Colonic mucosa (tissue), 4 donors: ENCODE results near the gene PREX1. TPM values are rescaled to one million over a fixed set of nuclear protein-coding genes. Genes with fewer than 3 reads are reported as not detected.

Source experiments
- DNase-seq: peaks from one replicate; pipeline ENCODE4 v3.0.0-alpha.2; 2020
- H3K27ac ChIP-seq: fragments of 200-600 bp; one replicate; pipeline ENCODE4 v1.8.0; 2021
- H3K27me3 ChIP-seq: fragments of 200-600 bp; one replicate; pipeline ENCODE4 v1.8.0; 2021
- H3K36me3 ChIP-seq: fragments of 200-600 bp; one replicate; pipeline ENCODE4 v1.8.0; 2021
- H3K4me1 ChIP-seq: fragments of 200-600 bp; one replicate; pipeline ENCODE4 v1.8.0; 2021; ENCODE audit warnings: mild to moderate bottlenecking
- H3K4me3 ChIP-seq: fragments of 200-600 bp; one replicate; pipeline ENCODE4 v1.8.0; 2021
- H3K9ac ChIP-seq, 2 donors: one replicate each; pipeline ENCODE4 v1.7.0; 2013; ENCODE audit warnings: control low read depth in 2 of 2, low read depth in 2 of 2, low read length in 2 of 2
- H3K9me3 ChIP-seq: fragments of 200-600 bp; one replicate; pipeline ENCODE4 v1.8.0; 2021
- CTCF ChIP-seq: fragments of 200-600 bp; IDR thresholded peaks from one replicate; pipeline ENCODE4 v1.8.0; 2022; ENCODE audit warnings: antibody characterized with exemption, mild to moderate bottlenecking
- intact Hi-C: fragments of 100-400 bp; cut with DNase I; formaldehyde crosslinking; loops from one replicate; pipeline ENCODE4 v1.14.1; 2022
- total RNA-seq, 2 donors: library from RNA; stranded (reverse); fragmentation: NEBNext Ultra II Directional in 1 of 2; extraction: Animal tissue kit (Norgen Biotek cat#: 25700) in 1 of 2; gene quantifications; one replicate each; pipeline ENCODE4 v1.2.1, GENCODE V29; 2021
- donor health status: healthy.
- donor health status: DM: no; HTN: no; CAD: no.
- donor health status: DM: no; HTN: no; CAD: no.

PREX1 gene
- total RNA-seq, 2 donors from 2014 or later, result 7.2 to 24.6 TPM

GRCh38 chr20:48832405-48832730, 4.6 kb upstream of the PREX1 start:
- intact Hi-C loops, result no loop called here
- Histone ChIP-seq H3K4me3 (no peak overlapping the region), H3K4me1 (no peaks in the 10 kb centered on the region), H3K27ac (no peak overlapping the region), H3K9me3 (no peaks in the 10 kb centered on the region), H3K27me3 (peaks cover 4% of the 10 kb centered on the region), H3K36me3 (no peaks in the 10 kb centered on the region), H3K9ac (no peak overlapping the region)
- DNase-seq, result no peak
- no peak for TF ChIP-seq CTCF

GRCh38 chr20:48831718-48832404, 4.1 kb upstream of the PREX1 start:
- H3K27me3 ChIP-seq, result peaks cover 9% of the 10 kb centered on the region
- no peak overlapping the region for H3K27ac ChIP-seq
- intact Hi-C loops, result no loop called here
- no peaks in the 10 kb centered on the region for H3K36me3 ChIP-seq
- no peak overlapping the region for H3K9ac ChIP-seq
- no peak for TF ChIP-seq CTCF
- no peak overlapping the region for H3K4me3 ChIP-seq
- peak; percentile 41 for DNase-seq
- no peaks in the 10 kb centered on the region for H3K9me3 ChIP-seq
- no peaks in the 10 kb centered on the region for H3K4me1 ChIP-seq

- intact Hi-C loops, result no loop called here
- Histone ChIP-seq H3K9ac (no peak overlapping the region), H3K4me3 (no peak overlapping the region), H3K27me3 (peaks cover 12% of the 10 kb centered on the region), H3K9me3 (no peaks in the 10 kb centered on the region), H3K36me3 (no peaks in the 10 kb centered on the region), H3K27ac (no peak overlapping the region), H3K4me1 (no peaks in the 10 kb centered on the region)
- no peak for DNase-seq
- TF ChIP-seq CTCF, result no peak
Observed at GRCh38 chr20:48830826-48831318, 3.1 kb upstream of the PREX1 start.

GRCh38 chr20:48829940-48830339, 2.1 kb upstream of the PREX1 start:
- H3K4me1 ChIP-seq, result no peaks in the 10 kb centered on the region
- H3K27ac ChIP-seq, result no peak overlapping the region
- H3K4me3 ChIP-seq, result no peak overlapping the region
- DNase-seq, result no peak
- TF ChIP-seq CTCF, result no peak
- no peaks in the 10 kb centered on the region for H3K9me3 ChIP-seq
- intact Hi-C loops, result no loop called here
- H3K36me3 ChIP-seq, result no peaks in the 10 kb centered on the region
- H3K27me3 ChIP-seq, result peaks cover 12% of the 10 kb centered on the region
- H3K9ac ChIP-seq, result no peak overlapping the region

GRCh38 chr20:48828734-48829460, 1.1 kb upstream of the PREX1 start:
- no peak for DNase-seq
- no peaks in the 10 kb centered on the region for H3K4me1 ChIP-seq
- no peaks in the 10 kb centered on the region for H3K9me3 ChIP-seq
- no peak overlapping the region for H3K4me3 ChIP-seq
- no peak overlapping the region for H3K27ac ChIP-seq
- no peak for TF ChIP-seq CTCF
- peaks cover 12% of the 10 kb centered on the region for H3K27me3 ChIP-seq
- no peaks in the 10 kb centered on the region for H3K36me3 ChIP-seq
- no peak overlapping the region for H3K9ac ChIP-seq
- intact Hi-C loops, result no loop called here
